A549 (cell line): ENCODE results near the gene KCNK17.

Experiments
- ATOH8 ChIP-seq: fragments of 250-450 bp; sonication (Bioruptor Pico); IDR thresholded peaks from 2 replicates; pipeline ENCODE4 v1.5.0; 2020; ENCODE audit warnings: low read depth, mild to moderate bottlenecking, moderate library complexity
- CEBPB ChIP-seq, 2 experiments: fragments of >200 bp in 1 of 2; sonication (Bioruptor Twin) in 1 of 2; formaldehyde crosslinking in 1 of 2; IDR thresholded peaks; 2 replicates each; pipeline ENCODE4 v1.6.1; 2012 to 2016
- CTCF ChIP-seq: fragments of >200 bp; sonication (Bioruptor Twin); formaldehyde crosslinking; IDR thresholded peaks from 3 replicates; pipeline ENCODE4 v1.5.1; 2016
- MAX ChIP-seq: IDR thresholded peaks from 2 replicates; pipeline ENCODE4 v1.6.1; 2012
- POLR2A ChIP-seq: IDR thresholded peaks from 2 replicates; pipeline ENCODE4 v1.6.1; 2012; ENCODE audit warnings: mild to moderate bottlenecking, low read length
- RCOR1 ChIP-seq: fragments of 150-350 bp; IDR thresholded peaks from 2 replicates; pipeline ENCODE4 v1.6.1; 2014; ENCODE audit warnings: antibody characterized with exemption, low read length, low read depth
- ZFP36 ChIP-seq: fragments of 450-650 bp; IDR thresholded peaks from 2 replicates; pipeline ENCODE4 v1.6.1; 2014; ENCODE audit warnings: borderline replicate concordance; ENCODE audit not compliant: partially characterized antibody

- TF ChIP-seq POLR2A, result no peak
- no peak for TF ChIP-seq CTCF
- TF ChIP-seq CEBPB (IDR thresholded peaks at IDR 0.05), result no peak
- no peak for TF ChIP-seq ATOH8 (CRISPR knock-in tag)
- TF ChIP-seq MAX, result no peak
- no peak for TF ChIP-seq RCOR1
- TF ChIP-seq ZFP36, result no peak
Observed at GRCh38 chr6:39301606-39302005, 12.6 kb downstream of the KCNK17 start.
